A673 (cell line): ENCODE data around the gene RDH13. TPM values are rescaled to one million over a fixed set of nuclear protein-coding genes. Genes with fewer than 3 reads are reported as not detected.

Experiments used
- BruUV-seq: library from RNA; stranded (reverse); fragments of 400-500 nt; replicated peaks from 2 replicates; lab custom pipeline; 2021; lab: Mats Ljungman, UMichigan
- CTCF ChIA-PET: fragments of 300-600 bp; sonication (Branson Sonifier 250); formaldehyde crosslinking; loops from one replicate; lab custom pipeline; 2022; ENCODE audit warnings: antibody characterized with exemption; lab: Charles Lee
- POLR2A ChIA-PET: fragments of 300-600 bp; sonication (Branson Sonifier 250); formaldehyde crosslinking; loops from one replicate; lab custom pipeline; 2022; ENCODE audit warnings: antibody characterized with exemption; ENCODE audit not compliant: low non-redundant PET; lab: Charles Lee
- DNase-seq: peaks from one replicate; pipeline ENCODE4 v3.0.0-alpha.2; 2015; ENCODE audit warnings: low spot score
- H3K27ac ChIP-seq: fragments of 200-600 bp; sonication (generic); 2 replicates; pipeline ENCODE4 v1.5.1; 2016; ENCODE audit warnings: mixed run types, low read depth, mild to moderate bottlenecking, mixed read lengths, antibody characterized with exemption, low read length; ENCODE audit not compliant: poor library complexity, severe bottlenecking
- H3K27me3 ChIP-seq: fragments of 200-600 bp; sonication (generic); replicated peaks from 2 replicates; pipeline ENCODE4 v1.6.1; 2017; ENCODE audit warnings: mixed run types, low read depth, mild to moderate bottlenecking, mixed read lengths, antibody characterized with exemption, low read length; ENCODE audit not compliant: insufficient read depth, poor library complexity
- H3K36me3 ChIP-seq: fragments of 200-600 bp; sonication (generic); 2 replicates; pipeline ENCODE4 v1.6.1; 2016; ENCODE audit warnings: mixed run types, mild to moderate bottlenecking, mixed read lengths, antibody characterized with exemption, low read length; ENCODE audit not compliant: insufficient read depth, poor library complexity, severe bottlenecking
- H3K4me1 ChIP-seq: fragments of 200-600 bp; sonication (generic); 2 replicates; pipeline ENCODE4 v1.6.1; 2017; ENCODE audit warnings: mixed run types, mild to moderate bottlenecking, mixed read lengths, antibody characterized with exemption, low read length; ENCODE audit not compliant: insufficient read depth, poor library complexity, severe bottlenecking
- H3K4me3 ChIP-seq: fragments of 200-600 bp; sonication (generic); 2 replicates; pipeline ENCODE4 v1.5.1; 2016; ENCODE audit warnings: low read depth, mixed run types, mild to moderate bottlenecking, mixed read lengths, low read length; ENCODE audit not compliant: poor library complexity, severe bottlenecking
- H3K9me3 ChIP-seq: fragments of 200-600 bp; sonication (generic); 2 replicates; pipeline ENCODE4 v1.6.1; 2016; ENCODE audit warnings: mixed run types, low read depth, mild to moderate bottlenecking, mixed read lengths, antibody characterized with exemption, low read length; ENCODE audit not compliant: poor library complexity, severe bottlenecking
- CTCF ChIP-seq: fragments of 300-800, 200-600 bp; sonication (generic); conservative IDR thresholded peaks from 2 replicates; pipeline ENCODE4 v1.5.1; 2017; ENCODE audit warnings: low read depth, mild to moderate bottlenecking, antibody characterized with exemption, low read length, moderate library complexity, mixed read lengths
- EZH2 ChIP-seq: fragments of 200-600 bp; sonication (generic); IDR thresholded peaks from 2 replicates; pipeline ENCODE4 v1.6.1; 2017; ENCODE audit warnings: borderline replicate concordance, low read depth, mild to moderate bottlenecking, mixed read lengths, antibody characterized with exemption, low read length; ENCODE audit not compliant: poor library complexity, severe bottlenecking
- intact Hi-C: fragments of 100-400 bp; cut with micrococcal nuclease; formaldehyde crosslinking; loops from one replicate; pipeline ENCODE4 v1.10.0; 2022; ENCODE audit not compliant: unreplicated experiment
- total RNA-seq: library from RNA; stranded (reverse); gene quantifications from 2 replicates; pipeline ENCODE4 v1.2.3, GENCODE V29; 2021

Gene RDH13
- total RNA-seq, 1 experiment from 2014 or later: 19.0 TPM

DNA sequence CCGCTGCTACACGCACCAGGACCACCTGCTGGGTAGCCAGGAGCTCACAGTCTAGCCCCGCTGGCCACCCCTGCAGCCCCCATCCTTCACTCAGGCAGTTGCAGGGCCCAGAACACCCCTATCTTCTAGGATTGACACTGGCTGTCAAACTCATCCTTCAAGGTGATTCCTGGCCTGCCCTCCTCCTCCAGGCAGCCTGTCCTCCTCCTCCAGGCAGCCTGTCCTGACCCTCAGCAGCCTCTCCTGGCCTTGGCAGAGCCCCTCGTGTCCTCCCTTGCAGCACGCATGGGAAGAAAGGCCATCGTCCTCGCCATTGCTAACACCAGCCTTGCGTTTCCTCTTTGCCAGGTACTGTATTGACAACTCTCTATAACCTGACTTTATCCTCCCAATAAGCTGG is 9.0 kb upstream of the RDH13 start:
- peaks cover 11% of the 10 kb centered on the region for H3K27me3 ChIP-seq
- intact Hi-C loops: no loop called here
- no peak for TF ChIP-seq CTCF
- TF ChIP-seq EZH2: no peak
- DNase-seq: no peak
- H3K4me1 ChIP-seq: peaks cover 5% of the 10 kb centered on the region
- POLR2A ChIA-PET: no interaction called here
- H3K27ac ChIP-seq: no peak overlapping the region
- BruUV-seq: no TSS peak
- CTCF ChIA-PET: no interaction called here
- H3K9me3 ChIP-seq: no peaks in the 10 kb centered on the region
- no peaks in the 10 kb centered on the region for H3K36me3 ChIP-seq
- H3K4me3 ChIP-seq: no peak overlapping the region

DNA sequence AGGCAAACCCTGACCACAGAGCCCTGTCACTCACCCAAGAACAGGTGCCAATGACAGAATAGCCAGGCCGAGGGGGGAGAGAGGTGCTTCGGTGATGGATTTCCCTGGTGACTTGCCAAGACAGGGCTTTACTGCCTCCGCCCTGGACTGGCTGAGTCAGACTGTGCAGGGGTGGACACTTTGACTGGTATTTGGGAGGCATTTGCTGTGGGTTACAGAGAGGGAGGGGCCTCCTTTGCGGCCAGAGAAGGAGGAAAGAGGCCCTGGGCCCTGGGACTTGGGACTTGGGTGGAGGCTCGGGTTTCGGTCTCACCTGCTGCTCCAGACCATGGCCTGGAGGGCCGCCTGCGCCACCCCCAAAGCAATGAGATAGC is 8.2 kb upstream of the RDH13 start:
- no peak overlapping the region for H3K4me3 ChIP-seq
- H3K36me3 ChIP-seq: no peaks in the 10 kb centered on the region
- CTCF ChIA-PET: no interaction called here
- no TSS peak for BruUV-seq
- no peak for DNase-seq
- no peaks in the 10 kb centered on the region for H3K9me3 ChIP-seq
- H3K27me3 ChIP-seq: peaks cover 16% of the 10 kb centered on the region
- H3K4me1 ChIP-seq: peaks cover 5% of the 10 kb centered on the region
- POLR2A ChIA-PET: no interaction called here
- TF ChIP-seq CTCF (no peak), EZH2 (no peak)
- intact Hi-C loops: no loop called here
- H3K27ac ChIP-seq: no peak overlapping the region

- H3K4me1 ChIP-seq: peaks cover 5% of the 10 kb centered on the region
- intact Hi-C loops: no loop called here
- POLR2A ChIA-PET: no interaction called here
- no peak overlapping the region for H3K27ac ChIP-seq
- no TSS peak for BruUV-seq
- no peak overlapping the region for H3K4me3 ChIP-seq
- TF ChIP-seq CTCF (no peak), EZH2 (no peak)
- H3K27me3 ChIP-seq: peaks cover 20% of the 10 kb centered on the region
- no peak for DNase-seq
- no peaks in the 10 kb centered on the region for H3K36me3 ChIP-seq
- H3K9me3 ChIP-seq: no peaks in the 10 kb centered on the region
- CTCF ChIA-PET: no interaction called here
Observed at GRCh38 chr19:55070466-55071128, 7.6 kb upstream of the RDH13 start.
